Measurements from ENCODE around the gene SERGEF. TPM values are rescaled to one million over a fixed set of nuclear protein-coding genes. Genes with fewer than 3 reads are reported as not detected.

Gene SERGEF
- total and polyA plus RNA-seq, 7 donors, result 11.1 to 33.1 (median 26.0) TPM

DNA sequence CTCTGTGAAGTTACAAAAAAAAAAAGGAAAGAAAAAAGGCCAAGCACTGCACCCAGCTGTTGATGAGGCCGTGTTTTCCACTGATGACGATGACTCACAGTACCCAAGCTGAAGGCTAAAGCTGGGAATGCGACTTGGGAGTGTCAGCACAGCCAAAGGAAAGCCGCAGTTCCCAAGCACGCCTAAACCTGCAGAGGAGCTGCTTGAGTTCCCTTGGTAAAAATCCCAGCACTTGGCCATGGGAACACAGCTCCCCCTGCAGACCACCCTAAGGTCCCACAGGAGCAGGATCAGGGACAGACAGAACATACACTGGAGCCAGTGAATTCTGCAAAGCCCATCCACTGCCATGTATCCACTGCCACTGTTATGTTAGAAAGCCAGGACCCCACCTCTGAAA, 39.9 kb downstream of the SERGEF start:
- WGBS, 3 donors, result 6 to 24% (median 9%) methylated on average over 5 of the region's 5 CpGs
- no peaks in the 10 kb centered on the region for H3K27me3 ChIP-seq (ENCODE audit: insufficient read depth in 3 of 3, low read length in 2 of 3)
- H3K27ac ChIP-seq, result no peak overlapping the region
- DNase-seq (peak; percentile 50 to 64), ATAC-seq (peak; percentile 91 to 93 (median 93))
- intact Hi-C loops (cut with DNase I), result loop anchor here in 1 of 2 donors (5.0 kb wide), 1 partner anchor 121 kb away; no protein-coding TSS in a partner anchor
- H3K4me1 ChIP-seq, result no peaks in the 10 kb centered on the region
- no peak overlapping the region for H3K4me3 ChIP-seq
- no peaks in the 10 kb centered on the region for H3K9me3 ChIP-seq
- TF ChIP-seq, protein P1, sequence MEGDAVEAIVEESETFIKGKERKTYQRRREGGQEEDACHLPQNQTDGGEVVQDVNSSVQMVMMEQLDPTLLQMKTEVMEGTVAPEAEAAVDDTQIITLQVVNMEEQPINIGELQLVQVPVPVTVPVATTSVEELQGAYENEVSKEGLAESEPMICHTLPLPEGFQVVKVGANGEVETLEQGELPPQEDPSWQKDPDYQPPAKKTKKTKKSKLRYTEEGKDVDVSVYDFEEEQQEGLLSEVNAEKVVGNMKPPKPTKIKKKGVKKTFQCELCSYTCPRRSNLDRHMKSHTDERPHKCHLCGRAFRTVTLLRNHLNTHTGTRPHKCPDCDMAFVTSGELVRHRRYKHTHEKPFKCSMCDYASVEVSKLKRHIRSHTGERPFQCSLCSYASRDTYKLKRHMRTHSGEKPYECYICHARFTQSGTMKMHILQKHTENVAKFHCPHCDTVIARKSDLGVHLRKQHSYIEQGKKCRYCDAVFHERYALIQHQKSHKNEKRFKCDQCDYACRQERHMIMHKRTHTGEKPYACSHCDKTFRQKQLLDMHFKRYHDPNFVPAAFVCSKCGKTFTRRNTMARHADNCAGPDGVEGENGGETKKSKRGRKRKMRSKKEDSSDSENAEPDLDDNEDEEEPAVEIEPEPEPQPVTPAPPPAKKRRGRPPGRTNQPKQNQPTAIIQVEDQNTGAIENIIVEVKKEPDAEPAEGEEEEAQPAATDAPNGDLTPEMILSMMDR (IDR thresholded peaks at IDR 0.05), result peak; percentile 63
- H3K36me3 ChIP-seq (ENCODE audit: insufficient read depth in 1 of 2, low read depth in 1 of 2), result peaks cover 0 to 26% of the 10 kb centered on the region in 2 donors

DNA sequence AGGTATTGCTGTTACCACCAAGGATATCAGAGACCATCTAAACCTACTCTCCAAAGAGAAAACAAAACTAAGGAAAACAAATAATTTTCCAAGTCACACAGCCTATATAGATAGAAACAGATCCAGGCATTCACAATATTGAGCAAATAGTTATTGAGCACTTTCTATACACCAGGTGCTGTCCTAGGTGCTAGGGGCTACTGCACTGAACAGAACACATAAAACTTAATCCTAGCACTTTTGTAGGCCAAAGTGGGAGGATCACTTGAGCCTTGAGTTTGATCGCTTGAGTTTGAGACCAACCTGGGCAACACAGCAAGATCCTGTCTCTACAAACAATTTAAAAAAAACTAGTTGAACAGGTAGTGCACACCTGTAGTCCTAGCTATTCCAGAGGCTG, 44.6 kb downstream of the SERGEF start:
- Histone ChIP-seq H3K27me3 (ENCODE audit: insufficient read depth in 3 of 3, low read length in 2 of 3) (no peaks in the 10 kb centered on the region), H3K36me3 (ENCODE audit: insufficient read depth in 1 of 2, low read depth in 1 of 2) (peaks cover 0 to 32% of the 10 kb centered on the region in 2 donors), H3K4me1 (no peaks in the 10 kb centered on the region), H3K9me3 (no peaks in the 10 kb centered on the region), H3K27ac (no peak overlapping the region), H3K4me3 (no peak overlapping the region)
- intact Hi-C loops (cut with DNase I), result no loop called here
- no peak for ATAC-seq
- whole genome bisulfite sequencing, 3 donors, result 92 to 97% (median 94%) methylated on average over 1 of the region's 1 CpG
- no peak for DNase-seq
- TF ChIP-seq, protein P1 (IDR thresholded peaks at IDR 0.05), result no peak

DNA sequence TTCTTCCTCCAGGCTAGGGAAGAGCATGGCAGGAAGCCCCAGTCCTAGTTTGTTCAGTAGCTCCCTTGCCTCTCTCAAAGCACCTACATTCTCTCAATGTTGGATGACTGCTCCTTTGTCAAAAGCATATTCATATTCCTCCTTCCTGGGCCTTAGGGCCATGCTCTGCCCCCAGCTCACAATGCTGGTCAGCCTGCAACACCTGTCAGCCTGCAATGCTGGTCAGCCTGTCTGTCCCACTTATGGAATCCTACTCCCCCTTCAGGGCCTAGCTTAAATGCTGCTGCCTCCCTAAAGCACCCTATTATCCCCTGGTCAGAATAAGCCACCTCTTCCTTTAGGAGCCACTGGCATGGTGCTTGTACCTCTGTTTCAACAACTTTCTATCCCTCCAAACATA, 45.2 kb downstream of the SERGEF start:
- ATAC-seq, result no peak
- TF ChIP-seq, protein P1 (IDR thresholded peaks at IDR 0.05), result no peak
- Histone ChIP-seq H3K27me3 (ENCODE audit: insufficient read depth in 3 of 3, low read length in 2 of 3) (no peaks in the 10 kb centered on the region), H3K4me3 (no peak overlapping the region), H3K27ac (no peak overlapping the region), H3K9me3 (no peaks in the 10 kb centered on the region), H3K4me1 (no peaks in the 10 kb centered on the region), H3K36me3 (ENCODE audit: insufficient read depth in 1 of 2, low read depth in 1 of 2) (peaks cover 0 to 32% of the 10 kb centered on the region in 2 donors)
- intact Hi-C loops (cut with DNase I), result no loop called here
- no peak for DNase-seq

DNA sequence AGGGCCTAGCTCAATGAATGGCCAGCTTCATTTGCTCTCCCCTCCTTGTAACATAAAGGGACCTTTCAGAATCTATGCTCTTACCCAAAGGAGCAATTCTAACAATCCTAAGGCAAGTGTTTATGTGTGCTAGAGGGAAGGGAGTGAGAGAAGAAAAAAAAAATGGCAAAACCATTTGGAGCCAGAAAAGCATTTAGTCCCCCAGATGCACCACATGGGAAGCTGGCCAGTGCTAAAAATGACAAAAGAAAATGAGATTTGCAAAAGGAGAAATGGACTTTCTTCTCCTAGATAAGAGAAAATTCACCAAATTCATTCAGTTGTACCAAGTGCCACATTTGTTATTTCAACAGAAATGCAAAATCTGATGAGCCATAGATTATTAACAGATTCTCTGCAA, 52.8 kb downstream of the SERGEF start:
- DNase-seq (no peak), ATAC-seq (no peak)
- H3K27ac ChIP-seq, result no peak overlapping the region
- intact Hi-C loops (cut with DNase I), result no loop called here
- H3K36me3 ChIP-seq (ENCODE audit: insufficient read depth in 1 of 2, low read depth in 1 of 2), result peaks cover 3 to 39% of the 10 kb centered on the region in 2 donors
- TF ChIP-seq, protein P1 (IDR thresholded peaks at IDR 0.05), result no peak
- H3K4me1 ChIP-seq, result peaks cover 7% of the 10 kb centered on the region
- H3K4me3 ChIP-seq, result no peak overlapping the region
- no peaks in the 10 kb centered on the region for H3K27me3 ChIP-seq (ENCODE audit: insufficient read depth in 3 of 3, low read length in 2 of 3)
- H3K9me3 ChIP-seq, result no peaks in the 10 kb centered on the region

DNA sequence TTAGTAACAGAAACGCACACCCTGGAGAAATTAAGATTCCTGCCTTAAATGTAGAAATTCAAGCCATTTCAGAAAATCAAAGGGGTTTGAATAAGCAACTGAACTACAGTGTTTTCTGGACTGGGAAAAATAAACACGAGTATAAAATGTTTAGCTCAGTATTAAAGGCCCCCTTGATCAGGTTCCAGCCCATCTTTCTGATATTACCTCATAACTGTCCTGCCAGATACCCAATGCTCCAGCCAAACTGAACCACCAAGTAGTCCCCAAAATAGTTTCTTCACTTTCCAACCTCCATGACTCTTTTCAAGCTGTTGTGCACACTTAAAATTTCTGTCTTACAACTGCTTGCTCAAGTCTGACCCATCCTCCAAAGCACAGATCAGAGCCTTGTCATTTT, 54.4 kb downstream of the SERGEF start:
- intact Hi-C loops (cut with DNase I), result loop anchor here in 1 of 2 donors (5.0 kb wide), 1 partner anchor 36 kb away; no protein-coding TSS in a partner anchor
- 53 to 68% (median 67%) methylated on average over 2 of the region's 2 CpGs for WGBS, 3 donors
- H3K27me3 ChIP-seq (ENCODE audit: insufficient read depth in 3 of 3, low read length in 2 of 3), result no peaks in the 10 kb centered on the region
- H3K36me3 ChIP-seq (ENCODE audit: insufficient read depth in 1 of 2, low read depth in 1 of 2), result peaks cover 3 to 36% of the 10 kb centered on the region in 2 donors
- H3K27ac ChIP-seq, result no peak overlapping the region
- ATAC-seq (no peak), DNase-seq (no peak)
- no peaks in the 10 kb centered on the region for H3K9me3 ChIP-seq
- no peak overlapping the region for H3K4me3 ChIP-seq
- H3K4me1 ChIP-seq, result peaks cover 20% of the 10 kb centered on the region
- TF ChIP-seq, protein P1 (IDR thresholded peaks at IDR 0.05), result no peak
